H1 (cell line): ENCODE data around the gene CEP85L. TPM values are rescaled to one million over a fixed set of nuclear protein-coding genes. Genes with fewer than 3 reads are reported as not detected.

Experiments used
- CTCF ChIA-PET: fragments of 300-600 bp; sonication (Branson Sonifier 250); formaldehyde crosslinking; loops from one replicate; lab custom pipeline; 2021; ENCODE audit not compliant: partially characterized antibody; lab: Charles Lee
- POLR2A ChIA-PET: fragments of 300-600 bp; sonication (Branson Sonifier 250); formaldehyde crosslinking; loops from one replicate; lab custom pipeline; 2021; ENCODE audit warnings: inconsistent platforms; ENCODE audit not compliant: partially characterized antibody; lab: Charles Lee
- DNase-seq, 2 experiments: peaks; one replicate each; pipeline versions ENCODE4 v3.0.0 to v3.0.0-alpha.2; 2010 to 2022; ENCODE audit warnings: low spot score in 2 of 2, low read depth in 1 of 2, mixed read lengths in 1 of 2
- FAIRE-seq: peaks from 2 replicates; lab custom pipeline; 2011; peaks lifted over from hg19 to GRCh38; lab: Jason Lieb, UNC
- H2AFZ ChIP-seq: 2 replicates; pipeline ENCODE4 v1.8.1; 2012; ENCODE audit warnings: low read length, inconsistent platforms
- H2AK5ac ChIP-seq: 2 replicates; pipeline ENCODE4 v1.6.1; 2013; ENCODE audit warnings: low read depth, low read length
- H2BK120ac ChIP-seq: replicated peaks from 2 replicates; pipeline ENCODE3; 2013; ENCODE audit warnings: low read depth, low read length, inconsistent platforms
- H2BK12ac ChIP-seq: 2 replicates; pipeline ENCODE4 v1.6.1; 2013; ENCODE audit warnings: low read depth, low read length
- H2BK15ac ChIP-seq: 2 replicates; pipeline ENCODE4 v1.6.1; 2013; ENCODE audit warnings: low read length
- H2BK20ac ChIP-seq: 2 replicates; pipeline ENCODE4 v1.6.1; 2013; ENCODE audit warnings: low read length
- H2BK5ac ChIP-seq: 2 replicates; pipeline ENCODE4 v1.6.1; 2013; ENCODE audit warnings: low read depth, low read length
- H3K14ac ChIP-seq: 2 replicates; pipeline ENCODE4 v1.6.1; 2013; ENCODE audit warnings: inconsistent platforms; ENCODE audit not compliant: insufficient read length
- H3K18ac ChIP-seq: 2 replicates; pipeline ENCODE4 v1.6.1; 2013; ENCODE audit warnings: low read length; ENCODE audit errors: extremely low read depth
- H3K23ac ChIP-seq: 2 replicates; pipeline ENCODE4 v1.6.1; 2013; ENCODE audit warnings: inconsistent platforms; ENCODE audit not compliant: insufficient read length
- H3K23me2 ChIP-seq: 2 replicates; pipeline ENCODE4 v1.6.1; 2013; ENCODE audit warnings: low read depth, low read length
- H3K27ac ChIP-seq: 2 replicates; pipeline ENCODE4 v1.6.1; 2011; ENCODE audit warnings: low read depth, low read length, inconsistent platforms
- H3K27me3 ChIP-seq, 4 experiments: replicated peaks in 1 of 4; 1 replicate in 1 of 4; 2 replicates in 3 of 4; pipeline versions ENCODE4 v1.6.1 to v1.8.1; 2011 to 2013; ENCODE audit warnings: low read length in 3 of 4, mild to moderate bottlenecking in 3 of 4, inconsistent platforms in 2 of 4, mixed read lengths in 2 of 4, moderate library complexity in 1 of 4; ENCODE audit not compliant: control insufficient read depth in 3 of 4, insufficient read depth in 3 of 4; ENCODE audit errors: extremely low read depth in 1 of 4
- H3K36me3 ChIP-seq, 4 experiments: 2 replicates each; pipeline versions ENCODE4 v1.6.1 to v1.8.1; 2011 to 2013; ENCODE audit warnings: mild to moderate bottlenecking in 4 of 4, low read length in 3 of 4, moderate library complexity in 2 of 4, control low read depth in 1 of 4, inconsistent platforms in 1 of 4; ENCODE audit not compliant: insufficient read depth in 4 of 4, control insufficient read depth in 2 of 4
- H3K4ac ChIP-seq: replicated peaks from 2 replicates; pipeline ENCODE3; 2013; ENCODE audit warnings: low read length, low read depth, mixed read lengths, inconsistent platforms; ENCODE audit not compliant: insufficient read length
- H3K4me1 ChIP-seq, 4 experiments: replicated peaks in 1 of 4; 1 replicate in 1 of 4; 2 replicates in 3 of 4; pipeline versions ENCODE4 v1.6.1 to v1.8.1; 2011 to 2013; ENCODE audit warnings: low read length in 3 of 4, inconsistent platforms in 2 of 4, mixed read lengths in 1 of 4; ENCODE audit not compliant: insufficient read depth in 4 of 4, control insufficient read depth in 3 of 4
- H3K4me2 ChIP-seq, 2 experiments: 2 replicates each; pipeline versions ENCODE4 v1.6.1 to v1.8.1; 2011 to 2013; ENCODE audit warnings: low read depth in 2 of 2, low read length in 2 of 2, control low read depth in 1 of 2, inconsistent platforms in 1 of 2, mild to moderate bottlenecking in 1 of 2; ENCODE audit not compliant: insufficient read depth in 1 of 2
- H3K4me3 ChIP-seq, 4 experiments: fragments of 200-600, 300-600 bp in 1 of 4; sonication (generic), shearing (Covaris generic), sonication (Bioruptor Twin) in 1 of 4; 2 replicates each; pipeline versions ENCODE4 v1.5.1 to v1.8.1; 2011 to 2016; ENCODE audit warnings: low read length in 4 of 4, low read depth in 3 of 4, control low read depth in 2 of 4, inconsistent platforms in 2 of 4, mild to moderate bottlenecking in 2 of 4, mixed read lengths in 1 of 4, moderate library complexity in 1 of 4; ENCODE audit not compliant: insufficient read depth in 2 of 4; ENCODE audit errors: extremely low read depth in 1 of 4
- H3K56ac ChIP-seq: replicated peaks from 2 replicates; pipeline ENCODE3; 2013; ENCODE audit warnings: low read depth, mild to moderate bottlenecking, mixed read lengths, low read length, inconsistent platforms; ENCODE audit not compliant: insufficient read length
- H3K79me1 ChIP-seq: 2 replicates; pipeline ENCODE4 v1.6.1; 2013; ENCODE audit warnings: low read depth, low read length, control low read depth
- H3K79me2 ChIP-seq, 2 experiments: 2 replicates each; pipeline versions ENCODE4 v1.6.1 to v1.8.1; 2012 to 2013; ENCODE audit warnings: low read length in 2 of 2, mild to moderate bottlenecking in 2 of 2, inconsistent platforms in 1 of 2; ENCODE audit not compliant: insufficient read depth in 2 of 2, control insufficient read depth in 1 of 2
- H3K9ac ChIP-seq, 4 experiments: replicated peaks in 1 of 4; 1 replicate in 1 of 4; 2 replicates in 3 of 4; pipeline versions ENCODE4 v1.6.1 to v1.8.1; 2011 to 2013; ENCODE audit warnings: low read depth in 3 of 4, low read length in 3 of 4, control low read depth in 2 of 4, mild to moderate bottlenecking in 2 of 4, moderate library complexity in 2 of 4, inconsistent platforms in 1 of 4; ENCODE audit errors: extremely low read depth in 1 of 4
- H3K9me3 ChIP-seq, 2 experiments: 2 replicates each; pipeline versions ENCODE4 v1.6.1 to v1.8.1; 2012 to 2013; ENCODE audit warnings: mild to moderate bottlenecking in 2 of 2, moderate library complexity in 2 of 2, control low read depth in 1 of 2, inconsistent platforms in 1 of 2, low read depth in 1 of 2, low read length in 1 of 2, mixed read lengths in 1 of 2; ENCODE audit not compliant: insufficient read depth in 2 of 2
- H4K20me1 ChIP-seq, 2 experiments: replicated peaks in 1 of 2; 2 replicates each; pipeline versions ENCODE3 to v1.8.1; 2011 to 2013; ENCODE audit warnings: inconsistent platforms in 2 of 2, low read length in 2 of 2, mild to moderate bottlenecking in 1 of 2; ENCODE audit not compliant: insufficient read depth in 2 of 2, control insufficient read depth in 1 of 2
- H4K5ac ChIP-seq: 2 replicates; pipeline ENCODE4 v1.6.1; 2013; ENCODE audit warnings: low read length, low read depth, mixed read lengths, inconsistent platforms; ENCODE audit not compliant: insufficient read length
- H4K8ac ChIP-seq: 2 replicates; pipeline ENCODE4 v1.8.0; 2013; ENCODE audit warnings: mild to moderate bottlenecking, moderate library complexity, low read length, inconsistent platforms; ENCODE audit not compliant: insufficient read depth; ENCODE audit errors: extremely low read depth
- H4K91ac ChIP-seq: replicated peaks from 2 replicates; pipeline ENCODE3; 2013; ENCODE audit warnings: low read length, mixed read lengths, inconsistent platforms; ENCODE audit not compliant: insufficient read length
- BCL11A ChIP-seq, 2 experiments: IDR thresholded peaks; one replicate each; pipeline ENCODE4 v1.6.1; 2011; ENCODE audit warnings: low read depth in 2 of 2, low read length in 2 of 2, mild to moderate bottlenecking in 2 of 2
- CBX5 ChIP-seq: fragments of 300-800, 300-1000 bp; sonication (generic); IDR thresholded peaks from 2 replicates; pipeline ENCODE4 v1.7.1; 2016; ENCODE audit warnings: antibody characterized with exemption, low read length, low read depth
- CEBPB ChIP-seq: IDR thresholded peaks from 2 replicates; pipeline ENCODE4 v1.6.1; 2012; ENCODE audit warnings: low read depth, low read length
- CREB1 ChIP-seq: IDR thresholded peaks from 2 replicates; pipeline ENCODE4 v1.6.1; 2012; ENCODE audit warnings: inconsistent platforms
- E2F6 ChIP-seq: IDR thresholded peaks from 2 replicates; pipeline ENCODE4 v1.6.1; 2012; ENCODE audit warnings: inconsistent platforms
- EGR1 ChIP-seq: IDR thresholded peaks from 2 replicates; pipeline ENCODE4 v1.6.1; 2011; ENCODE audit warnings: low read depth, low read length, borderline replicate concordance
- EZH2 ChIP-seq: fragments of 200-600 bp; sonication (generic); IDR thresholded peaks from 2 replicates; pipeline ENCODE4 v1.7.1; 2012; ENCODE audit warnings: low read depth, mild to moderate bottlenecking, moderate library complexity, low read length, inconsistent platforms; ENCODE audit not compliant: severe bottlenecking
- HDAC2 ChIP-seq, 2 experiments: fragments of 300-600 bp in 1 of 2; sonication (generic) in 1 of 2; IDR thresholded peaks; 2 replicates each; pipeline ENCODE4 v1.6.1; 2011 to 2012; ENCODE audit warnings: low read depth in 2 of 2, low read length in 2 of 2, mild to moderate bottlenecking in 2 of 2, moderate library complexity in 2 of 2, borderline replicate concordance in 1 of 2, inconsistent platforms in 1 of 2
- JUND ChIP-seq: IDR thresholded peaks from 2 replicates; pipeline ENCODE4 v1.6.1; 2011; ENCODE audit warnings: mild to moderate bottlenecking, improper control_type of control experiment, low read length
- MAX ChIP-seq: IDR thresholded peaks from 2 replicates; pipeline ENCODE4 v1.6.1; 2012; ENCODE audit warnings: inconsistent platforms
- SAP30 ChIP-seq: fragments of 300-600 bp; sonication (generic); IDR thresholded peaks from 2 replicates; pipeline ENCODE4 v1.7.1; 2012; ENCODE audit warnings: low read length, moderate library complexity, mild to moderate bottlenecking, inconsistent platforms; ENCODE audit not compliant: insufficient read depth, insufficient replicate concordance
- SP4 ChIP-seq: IDR thresholded peaks from 2 replicates; pipeline ENCODE4 v1.6.1; 2012; ENCODE audit warnings: low read length, inconsistent platforms
- WGBS, 2 experiments: shearing (Covaris generic) in 1 of 2; methylation state at CpG; one replicate each; pipeline versions ENCODE4 v1.1.6 to v1.1.7; 2013 to 2015; ENCODE audit warnings: low lambda C conversion rate in 2 of 2, mixed read lengths in 2 of 2, inconsistent platforms in 1 of 2, low coverage in 1 of 2, missing lambda C conversion rate in 1 of 2; ENCODE audit not compliant: insufficient replicate concordance in 2 of 2, insufficient coverage in 1 of 2, insufficient read length in 1 of 2; ENCODE audit errors: extremely low coverage in 1 of 2, missing lambda C conversion rate in 1 of 2; 5-methylcytosine and 5-hydroxymethylcytosine counted together
- polyA plus RNA-seq, 7 experiments: library from polyadenylated mRNA; depleted of rRNA in 3 of 7; stranded (reverse) in 5 of 7; unstranded in 2 of 7; fragments of >200 nt in 5 of 7; fragments of 200-250 nt in 2 of 7; gene quantifications; 1 replicate in 5 of 7; 2 replicates in 1 of 7; 4 replicates in 1 of 7; pipeline versions ENCODE4 v1.2.1 to v1.2.3, GENCODE V29; 2011 to 2013; ENCODE audit warnings: missing spikeins in 2 of 7, mixed read lengths in 2 of 7
- total RNA-seq: library from RNA; stranded (reverse); fragmentation: NEBNext Ultra II Directional; extraction: Animal tissue kit (Norgen Biotek cat#: 25700); gene quantifications from 2 replicates; pipeline ENCODE4 v1.2.1, GENCODE V29; 2021

Gene CEP85L
- total and polyA plus RNA-seq, 2 of the 8 experiments (the other 6 are each of a cell fraction or from before 2014, with no cell fraction given) = 3.2 to 27.6 TPM

GRCh38 chr6:118611334-118611733, 40.1 kb downstream of the CEP85L start:
- Histone ChIP-seq H3K4me2 (no peak overlapping the region), H3K79me1 (no peaks in the 10 kb centered on the region; the same call in 1 of the 2 replicates), H3K18ac (no peak overlapping the region), H3K4ac (no peak overlapping the region), H3K4me3 (no peak overlapping the region), H3K9ac (no peak overlapping the region), H3K79me2 (no peaks in the 10 kb centered on the region), H3K36me3 (no peaks in the 10 kb centered on the region), H3K4me1 (no peaks in the 10 kb centered on the region), H3K14ac (no peak overlapping the region), H4K8ac (no peak overlapping the region), H3K56ac (no peak overlapping the region), H2AK5ac (no peak overlapping the region), H3K23ac (no peak overlapping the region), H4K91ac (no peak overlapping the region), H4K5ac (no peak overlapping the region), H4K20me1 (no peaks in the 10 kb centered on the region)
- CTCF ChIA-PET = no interaction called here
- POLR2A ChIA-PET = no interaction called here
- DNase-seq = no peak
- TF ChIP-seq EGR1 (no peak), SAP30 (no peak), HDAC2 (IDR thresholded peaks at IDR 0.05; ENCODE audit: borderline replicate concordance in 1 of 2, low read depth in 2 of 2, low read length in 2 of 2) (no peak), CBX5 (no peak), EZH2 (no peak), MAX (no peak), CREB1 (no peak), JUND (no peak), SP4 (no peak), BCL11A (IDR thresholded peaks at IDR 0.05; ENCODE audit: low read depth in 2 of 2, low read length in 2 of 2) (no peak), CEBPB (no peak), E2F6 (no peak)
- TF ChIP-seq, all 59 proteins: peak for 0
- Histone ChIP-seq H2BK15ac (no peak overlapping the region), H3K27me3 (no peaks in the 10 kb centered on the region), H3K9me3 (no peaks in the 10 kb centered on the region), H2BK5ac (no peak overlapping the region), H2BK120ac (no peak overlapping the region), H3K27ac (no peak overlapping the region), H2BK12ac (no peak overlapping the region), H2AFZ (no peak overlapping the region), H3K23me2 (no peaks in the 10 kb centered on the region), H2BK20ac (no peak overlapping the region)
- FAIRE-seq = no peak
- WGBS, 2 experiments = 95% methylated on average over 3 of the region's 3 CpGs; no CpG with 5 or more reads in 1 of the 2 experiments
